ENCODE results near the gene C1QTNF1.

The C1QTNF1 gene

DNA sequence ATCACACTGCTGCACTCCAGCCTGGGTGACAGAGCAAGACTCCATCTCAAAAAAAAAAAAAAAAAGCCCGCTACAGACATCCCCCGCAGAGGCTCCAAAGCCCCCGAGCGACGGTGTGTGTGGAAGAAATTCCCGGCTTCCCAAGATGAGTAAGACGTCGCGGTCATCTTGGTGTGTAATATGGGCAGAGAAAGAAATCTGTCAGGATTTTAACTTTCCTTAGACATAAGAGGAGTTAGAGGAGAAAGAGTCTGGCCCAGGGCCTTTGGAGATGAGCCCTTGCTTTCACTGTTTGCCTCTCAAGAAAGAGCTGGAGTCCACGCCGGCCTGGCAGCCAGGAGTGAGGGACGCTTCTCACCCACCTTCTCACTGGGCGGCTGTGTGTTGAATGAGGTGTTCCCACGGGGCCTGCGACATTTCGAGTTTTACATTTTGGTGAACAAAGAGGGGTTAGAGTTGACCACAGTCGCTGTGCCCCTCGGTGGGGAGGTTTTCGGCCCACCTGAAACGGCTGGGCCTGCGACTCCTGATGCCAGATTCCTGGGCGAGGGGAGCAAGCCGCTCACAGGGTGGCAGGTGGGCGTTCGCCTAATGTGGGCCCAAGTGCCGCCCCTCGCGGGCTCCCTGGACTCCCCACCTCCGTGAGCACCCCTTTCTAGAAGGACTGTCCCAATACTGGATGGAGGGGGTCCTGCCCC, 17.9 kb downstream of the C1QTNF1 start:
- H3K4me1 ChIP-seq (ENCODE audit: control insufficient read depth, low read depth, low read length): no peaks in the 10 kb centered on the region
- no peak overlapping the region for H3K9ac ChIP-seq (ENCODE audit: low read length)
- no peaks in the 10 kb centered on the region for H3K9me3 ChIP-seq (ENCODE audit: control insufficient read depth, low read depth, low read length)
- no peak overlapping the region for H3K4me3 ChIP-seq (ENCODE audit: low read length)
- H3K36me3 ChIP-seq (ENCODE audit: control insufficient read depth, low read depth, low read length): no peaks in the 10 kb centered on the region
- peaks cover 9% of the 10 kb centered on the region for H3K27me3 ChIP-seq (ENCODE audit: control insufficient read depth, insufficient read depth, low read length)
- H3K27ac ChIP-seq (ENCODE audit: low read length): no peak overlapping the region

DNA sequence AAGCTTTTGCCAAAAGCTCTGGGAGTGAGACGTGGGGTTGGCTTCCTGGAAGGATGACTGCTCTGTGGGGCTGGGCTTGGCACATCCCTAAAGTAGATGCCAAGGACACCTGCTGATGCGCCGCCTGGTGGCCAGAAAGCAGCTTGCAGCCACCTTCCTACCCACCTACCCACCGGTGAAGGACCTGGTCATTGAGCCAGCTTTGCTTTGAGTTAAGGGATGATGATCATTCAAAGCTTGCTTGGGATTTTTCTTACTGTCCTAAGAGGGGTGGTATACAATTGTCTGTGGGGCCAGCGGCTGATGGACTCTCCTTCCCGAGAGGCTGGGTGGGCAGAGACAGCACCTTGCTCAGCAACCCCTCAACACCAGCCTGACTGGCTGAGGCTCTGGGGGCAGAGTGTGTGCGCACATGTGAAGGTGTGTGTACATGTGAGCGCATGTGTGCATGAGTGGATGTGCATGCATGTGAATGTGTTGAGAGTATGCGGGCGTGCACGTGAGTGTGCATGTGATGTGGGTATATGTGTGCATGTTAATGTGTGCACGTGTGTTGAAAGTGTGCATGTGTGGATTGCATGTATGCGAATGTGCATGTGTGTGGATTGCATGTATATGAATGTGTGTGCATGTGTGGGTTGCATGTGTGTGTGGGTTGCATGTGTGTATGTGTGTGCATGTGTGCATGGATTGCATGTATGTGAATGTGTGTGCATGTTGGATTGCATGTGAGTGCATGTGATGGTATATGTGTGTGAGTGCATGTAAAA, 18.6 kb downstream of the C1QTNF1 start:
- H3K4me1 ChIP-seq (ENCODE audit: control insufficient read depth, low read depth, low read length): no peaks in the 10 kb centered on the region
- no peak overlapping the region for H3K9ac ChIP-seq (ENCODE audit: low read length)
- peaks cover 9% of the 10 kb centered on the region for H3K27me3 ChIP-seq (ENCODE audit: control insufficient read depth, insufficient read depth, low read length)
- H3K27ac ChIP-seq (ENCODE audit: low read length): no peak overlapping the region
- H3K9me3 ChIP-seq (ENCODE audit: control insufficient read depth, low read depth, low read length): no peaks in the 10 kb centered on the region
- H3K36me3 ChIP-seq (ENCODE audit: control insufficient read depth, low read depth, low read length): no peaks in the 10 kb centered on the region
- no peak overlapping the region for H3K4me3 ChIP-seq (ENCODE audit: low read length)

DNA sequence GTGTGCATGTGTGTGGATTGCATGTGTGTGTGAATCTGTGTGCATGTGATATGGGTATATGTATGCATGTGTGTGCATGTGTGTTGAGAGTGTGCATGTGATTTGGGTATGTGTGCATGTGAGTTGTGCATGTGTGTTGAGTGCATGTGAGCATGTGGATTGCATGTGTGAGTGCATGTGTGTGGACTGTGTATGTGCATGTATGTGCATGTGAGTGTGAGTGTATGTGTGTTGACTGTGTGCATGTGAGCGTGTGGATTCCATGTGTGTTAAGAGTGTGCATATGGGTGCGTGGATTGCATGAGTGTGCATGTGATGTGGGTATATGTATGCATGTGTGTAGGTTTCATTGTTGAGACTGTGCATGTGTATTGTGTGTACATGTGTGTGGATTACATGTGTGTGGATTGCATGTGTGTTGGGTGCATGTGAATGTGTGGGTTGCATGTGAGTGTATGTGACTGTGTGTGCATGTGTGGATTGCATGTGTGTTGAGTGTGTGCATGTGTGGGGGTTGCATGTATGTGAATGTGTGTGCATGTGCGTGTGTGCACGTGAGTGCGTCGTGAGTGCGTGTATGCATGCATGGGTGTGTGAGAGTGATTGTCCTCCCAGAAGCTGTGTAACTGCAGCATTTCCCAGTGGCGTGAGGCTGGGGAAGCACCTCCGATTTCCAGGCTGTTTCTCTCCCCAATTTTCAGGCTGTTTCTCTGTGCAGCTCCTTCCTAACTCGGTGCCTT, 19.4 kb downstream of the C1QTNF1 start:
- Histone ChIP-seq H3K4me3 (ENCODE audit: low read length) (no peak overlapping the region), H3K9ac (ENCODE audit: low read length) (no peak overlapping the region), H3K9me3 (ENCODE audit: control insufficient read depth, low read depth, low read length) (no peaks in the 10 kb centered on the region), H3K27ac (ENCODE audit: low read length) (no peak overlapping the region), H3K4me1 (ENCODE audit: control insufficient read depth, low read depth, low read length) (no peaks in the 10 kb centered on the region), H3K27me3 (ENCODE audit: control insufficient read depth, insufficient read depth, low read length) (peaks cover 9% of the 10 kb centered on the region), H3K36me3 (ENCODE audit: control insufficient read depth, low read depth, low read length) (no peaks in the 10 kb centered on the region)

DNA sequence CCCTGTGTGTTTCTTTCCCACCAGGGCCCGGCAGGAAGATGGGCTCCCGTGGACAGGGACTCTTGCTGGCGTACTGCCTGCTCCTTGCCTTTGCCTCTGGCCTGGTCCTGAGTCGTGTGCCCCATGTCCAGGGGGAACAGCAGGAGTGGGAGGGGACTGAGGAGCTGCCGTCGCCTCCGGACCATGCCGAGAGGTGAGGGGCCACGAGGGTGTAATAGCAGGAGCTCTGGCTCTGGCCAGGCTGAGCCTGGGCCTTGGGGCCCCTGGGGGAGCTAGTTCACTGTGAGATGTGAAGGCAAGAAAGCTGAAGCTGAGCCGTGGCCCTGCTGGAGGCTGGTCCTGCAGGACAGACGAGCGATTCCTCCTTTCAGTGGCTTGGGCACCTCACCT, 20.0 kb downstream of the C1QTNF1 start:
- Histone ChIP-seq H3K36me3 (ENCODE audit: control insufficient read depth, low read depth, low read length) (no peaks in the 10 kb centered on the region), H3K9me3 (ENCODE audit: control insufficient read depth, low read depth, low read length) (no peaks in the 10 kb centered on the region), H3K4me1 (ENCODE audit: control insufficient read depth, low read depth, low read length) (no peaks in the 10 kb centered on the region), H3K4me3 (ENCODE audit: low read length) (no peak overlapping the region), H3K9ac (ENCODE audit: low read length) (no peak overlapping the region), H3K27me3 (ENCODE audit: control insufficient read depth, insufficient read depth, low read length) (peaks cover 9% of the 10 kb centered on the region), H3K27ac (ENCODE audit: low read length) (no peak overlapping the region)

DNA sequence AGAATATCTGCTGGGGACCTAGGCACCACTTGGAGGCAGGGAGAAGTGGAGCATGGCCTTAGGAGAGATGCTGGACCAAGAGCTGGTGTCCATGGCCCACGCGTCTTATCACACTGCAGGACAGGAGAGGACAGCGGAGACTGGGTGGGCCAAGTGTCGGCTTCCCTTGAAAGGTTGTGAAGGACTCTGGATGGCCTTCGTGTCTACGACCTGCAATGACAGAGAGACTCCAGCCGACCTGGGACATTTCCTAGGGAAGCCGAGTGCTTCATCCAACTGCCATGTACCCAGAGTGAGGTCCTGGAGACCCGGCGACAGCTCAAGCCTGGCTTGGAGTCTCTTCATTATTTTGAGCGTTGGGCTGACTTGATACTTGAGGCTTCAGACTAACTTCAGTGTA, 20.5 kb downstream of the C1QTNF1 start:
- no peak overlapping the region for H3K9ac ChIP-seq (ENCODE audit: low read length)
- no peak overlapping the region for H3K27ac ChIP-seq (ENCODE audit: low read length)
- H3K9me3 ChIP-seq (ENCODE audit: control insufficient read depth, low read depth, low read length): no peaks in the 10 kb centered on the region
- H3K27me3 ChIP-seq (ENCODE audit: control insufficient read depth, insufficient read depth, low read length): peaks cover 9% of the 10 kb centered on the region
- H3K4me3 ChIP-seq (ENCODE audit: low read length): no peak overlapping the region
- no peaks in the 10 kb centered on the region for H3K36me3 ChIP-seq (ENCODE audit: control insufficient read depth, low read depth, low read length)
- H3K4me1 ChIP-seq (ENCODE audit: control insufficient read depth, low read depth, low read length): no peaks in the 10 kb centered on the region

DNA sequence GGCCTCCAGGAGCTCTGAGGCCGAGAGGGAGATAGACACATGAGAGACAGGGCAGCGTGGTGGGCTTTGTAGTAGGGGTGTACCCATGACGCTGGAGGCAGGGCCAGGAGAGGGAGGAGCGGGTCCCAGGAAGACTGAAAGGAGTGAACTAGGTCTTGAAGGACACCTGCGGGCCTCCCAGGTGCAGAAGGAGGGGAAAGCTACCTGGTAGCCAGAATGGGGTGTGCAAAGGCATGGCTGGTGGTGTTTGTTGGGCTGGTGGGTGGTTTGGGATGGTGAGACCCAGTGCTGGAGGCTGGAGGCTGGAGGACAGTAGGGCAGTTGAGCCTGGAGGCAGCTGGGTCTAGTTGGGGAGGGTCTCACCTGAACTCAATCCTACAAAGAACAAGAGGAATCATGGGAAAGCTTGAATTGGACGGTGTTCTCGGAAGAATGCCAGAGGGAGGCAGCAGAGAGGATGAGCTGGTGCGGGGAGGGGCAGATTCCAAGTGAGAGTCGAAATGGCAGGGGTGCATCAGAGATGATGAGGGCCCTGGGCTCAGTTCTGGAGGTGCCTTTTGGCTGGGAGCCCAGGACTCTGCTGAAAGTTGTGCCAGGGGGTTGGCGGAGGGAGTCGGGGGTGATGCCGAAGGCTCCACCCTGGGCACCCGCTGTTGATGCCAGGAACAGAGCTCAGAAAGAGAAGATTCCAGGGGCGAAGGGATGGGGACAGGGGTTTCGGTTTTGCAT, 21.2 kb downstream of the C1QTNF1 start:
- H3K9me3 ChIP-seq (ENCODE audit: control insufficient read depth, low read depth, low read length): no peaks in the 10 kb centered on the region
- no peak overlapping the region for H3K27ac ChIP-seq (ENCODE audit: low read length)
- H3K36me3 ChIP-seq (ENCODE audit: control insufficient read depth, low read depth, low read length): no peaks in the 10 kb centered on the region
- no peak overlapping the region for H3K9ac ChIP-seq (ENCODE audit: low read length)
- H3K4me1 ChIP-seq (ENCODE audit: control insufficient read depth, low read depth, low read length): no peaks in the 10 kb centered on the region
- H3K27me3 ChIP-seq (ENCODE audit: control insufficient read depth, insufficient read depth, low read length): peaks cover 9% of the 10 kb centered on the region
- no peak overlapping the region for H3K4me3 ChIP-seq (ENCODE audit: low read length)

DNA sequence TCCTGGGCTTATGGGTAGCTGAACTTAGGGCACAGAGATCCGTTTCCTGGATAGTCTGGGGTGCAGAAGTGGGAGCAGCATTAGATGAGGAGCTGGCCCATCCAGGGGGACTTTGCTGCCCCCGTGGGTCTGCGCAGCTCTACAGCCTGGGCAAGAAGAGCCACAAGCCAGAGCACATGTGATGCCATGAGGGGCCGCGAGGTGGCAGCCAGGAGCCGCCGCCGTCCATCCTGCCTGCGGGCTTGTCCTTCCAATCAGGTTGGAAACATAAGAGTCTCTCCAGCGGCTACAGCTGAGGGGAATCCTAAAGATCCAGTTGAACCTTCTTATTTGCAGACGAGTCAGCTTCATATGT, 21.9 kb downstream of the C1QTNF1 start:
- peaks cover 9% of the 10 kb centered on the region for H3K27me3 ChIP-seq (ENCODE audit: control insufficient read depth, insufficient read depth, low read length)

DNA sequence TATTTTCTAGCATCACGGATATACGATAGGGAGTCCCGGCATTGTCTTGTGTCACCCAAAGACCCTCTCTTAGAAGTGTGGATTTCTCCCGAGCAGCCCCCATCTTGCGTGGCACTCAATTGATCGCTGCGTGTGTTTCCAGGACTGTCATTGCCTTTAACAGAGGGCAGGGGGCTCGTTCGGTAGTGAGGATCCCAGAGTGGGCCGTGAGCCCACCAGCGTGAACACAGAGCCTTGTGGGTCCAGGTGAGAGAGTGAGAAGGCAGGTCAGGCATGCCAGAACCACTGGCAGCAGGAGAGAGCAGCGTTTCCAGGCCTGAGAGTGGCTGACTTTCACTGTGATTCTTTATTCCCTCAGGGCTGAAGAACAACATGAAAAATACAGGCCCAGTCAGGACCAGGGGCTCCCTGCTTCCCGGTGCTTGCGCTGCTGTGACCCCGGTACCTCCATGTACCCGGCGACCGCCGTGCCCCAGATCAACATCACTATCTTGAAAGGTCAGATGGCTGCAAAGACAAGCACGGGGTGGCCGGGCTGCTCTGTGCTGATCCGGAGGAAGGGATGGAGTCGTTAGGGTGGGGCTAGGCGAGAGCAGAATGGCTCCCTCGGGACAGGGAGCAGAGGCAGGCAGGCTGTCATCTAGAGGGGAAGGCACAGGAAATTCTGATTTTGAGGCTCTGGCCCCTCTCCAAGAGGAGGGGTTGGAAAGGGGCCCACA, 22.4 kb downstream of the C1QTNF1 start:
- H3K4me3 ChIP-seq (ENCODE audit: low read length): no peak overlapping the region
- no peaks in the 10 kb centered on the region for H3K4me1 ChIP-seq (ENCODE audit: control insufficient read depth, low read depth, low read length)
- no peak overlapping the region for H3K9ac ChIP-seq (ENCODE audit: low read length)
- H3K27ac ChIP-seq (ENCODE audit: low read length): no peak overlapping the region
- no peaks in the 10 kb centered on the region for H3K9me3 ChIP-seq (ENCODE audit: control insufficient read depth, low read depth, low read length)
- peaks cover 9% of the 10 kb centered on the region for H3K27me3 ChIP-seq (ENCODE audit: control insufficient read depth, insufficient read depth, low read length)
- no peaks in the 10 kb centered on the region for H3K36me3 ChIP-seq (ENCODE audit: control insufficient read depth, low read depth, low read length)

More for the DNA sequence above, 21.9 kb downstream of the C1QTNF1 start:
- Histone ChIP-seq H3K27ac (ENCODE audit: low read length) (no peak overlapping the region), H3K4me3 (ENCODE audit: low read length) (no peak overlapping the region), H3K36me3 (ENCODE audit: control insufficient read depth, low read depth, low read length) (no peaks in the 10 kb centered on the region), H3K9ac (ENCODE audit: low read length) (no peak overlapping the region), H3K9me3 (ENCODE audit: control insufficient read depth, low read depth, low read length) (no peaks in the 10 kb centered on the region), H3K4me1 (ENCODE audit: control insufficient read depth, low read depth, low read length) (no peaks in the 10 kb centered on the region)

DNA sequence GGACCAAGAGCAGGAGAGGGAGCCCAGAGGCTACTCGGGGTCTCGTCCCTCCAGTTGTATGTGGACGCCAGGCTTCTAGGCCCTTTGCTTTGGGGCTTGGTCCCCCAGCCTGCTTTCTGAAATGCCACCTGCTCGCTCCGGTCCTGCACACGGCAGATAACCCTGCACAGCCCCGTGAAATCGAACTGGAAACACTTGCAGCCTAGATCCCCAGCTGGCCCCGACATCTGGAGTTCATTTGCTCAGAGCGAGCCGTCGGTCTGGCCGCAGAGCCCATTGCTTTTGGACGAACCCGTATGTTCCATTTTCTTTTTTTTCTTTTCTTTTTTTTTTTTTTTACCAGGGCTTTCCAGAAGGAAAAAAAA, 22.9 kb downstream of the C1QTNF1 start:
- Histone ChIP-seq H3K4me3 (ENCODE audit: low read length) (no peak overlapping the region), H3K36me3 (ENCODE audit: control insufficient read depth, low read depth, low read length) (no peaks in the 10 kb centered on the region), H3K9me3 (ENCODE audit: control insufficient read depth, low read depth, low read length) (no peaks in the 10 kb centered on the region), H3K4me1 (ENCODE audit: control insufficient read depth, low read depth, low read length) (no peaks in the 10 kb centered on the region), H3K27ac (ENCODE audit: low read length) (no peak overlapping the region), H3K9ac (ENCODE audit: low read length) (no peak overlapping the region), H3K27me3 (ENCODE audit: control insufficient read depth, insufficient read depth, low read length) (peaks cover 9% of the 10 kb centered on the region)

DNA sequence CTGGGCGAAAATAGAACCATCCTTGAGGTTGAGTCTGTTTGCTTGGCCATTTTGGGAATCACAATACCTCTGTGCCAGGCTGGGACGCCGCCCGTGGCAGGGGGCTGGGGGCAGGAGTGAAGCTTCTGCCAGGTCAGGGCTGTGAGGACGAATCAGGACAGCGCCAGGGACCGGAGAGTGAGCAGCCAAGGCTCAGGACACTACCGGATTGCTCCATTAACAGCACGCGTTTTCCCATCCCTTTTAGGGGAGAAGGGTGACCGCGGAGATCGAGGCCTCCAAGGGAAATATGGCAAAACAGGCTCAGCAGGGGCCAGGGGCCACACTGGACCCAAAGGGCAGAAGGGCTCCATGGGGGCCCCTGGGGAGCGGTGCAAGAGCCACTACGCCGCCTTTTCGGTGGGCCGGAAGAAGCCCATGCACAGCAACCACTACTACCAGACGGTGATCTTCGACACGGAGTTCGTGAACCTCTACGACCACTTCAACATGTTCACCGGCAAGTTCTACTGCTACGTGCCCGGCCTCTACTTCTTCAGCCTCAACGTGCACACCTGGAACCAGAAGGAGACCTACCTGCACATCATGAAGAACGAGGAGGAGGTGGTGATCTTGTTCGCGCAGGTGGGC, 23.4 kb downstream of the C1QTNF1 start:
- Histone ChIP-seq H3K36me3 (ENCODE audit: control insufficient read depth, low read depth, low read length) (no peaks in the 10 kb centered on the region), H3K9ac (ENCODE audit: low read length) (no peak overlapping the region), H3K4me1 (ENCODE audit: control insufficient read depth, low read depth, low read length) (no peaks in the 10 kb centered on the region), H3K9me3 (ENCODE audit: control insufficient read depth, low read depth, low read length) (no peaks in the 10 kb centered on the region), H3K4me3 (ENCODE audit: low read length) (no peak overlapping the region), H3K27me3 (ENCODE audit: control insufficient read depth, insufficient read depth, low read length) (peaks cover 9% of the 10 kb centered on the region), H3K27ac (ENCODE audit: low read length) (no peak overlapping the region)
